Fibroblast of lung (primary cell): ENCODE results near the gene TDRD1.

Experiments
- CTCF ChIP-seq, 2 donors: IDR thresholded peaks in 1 of 2; conservative IDR thresholded peaks in 1 of 2; 1 replicate in 1 of 2; 2 replicates in 1 of 2; pipeline ENCODE4 v1.5.1; 2011 to 2012; ENCODE audit warnings: low read length in 2 of 2, control low read depth in 1 of 2, inconsistent platforms in 1 of 2, low read depth in 1 of 2, mild to moderate bottlenecking in 1 of 2
- EZH2 ChIP-seq: IDR thresholded peaks from 2 replicates; pipeline ENCODE4 v1.5.1; 2012; ENCODE audit warnings: low read length, control low read depth, mild to moderate bottlenecking; ENCODE audit errors: missing control alignments

- TF ChIP-seq CTCF (conservative IDR thresholded peaks at IDR 0.05 in 1 of 2, IDR thresholded peaks at IDR 0.05 in 1 of 2; ENCODE audit: low read depth in 1 of 2, low read length in 2 of 2) (no peak), EZH2 (no peak)
Measured at GRCh38 chr10:114151892-114152291, 27.3 kb upstream of the TDRD1 start.
